GM21390 (cell line): ENCODE results near the gene WWOX.

Experiments
- ATAC-seq: cut with Tn5 transposase; IDR thresholded peaks from one replicate; pipeline ENCODE4 v1.9.1; 2021; ENCODE audit not compliant: unreplicated experiment

WWOX gene

DNA sequence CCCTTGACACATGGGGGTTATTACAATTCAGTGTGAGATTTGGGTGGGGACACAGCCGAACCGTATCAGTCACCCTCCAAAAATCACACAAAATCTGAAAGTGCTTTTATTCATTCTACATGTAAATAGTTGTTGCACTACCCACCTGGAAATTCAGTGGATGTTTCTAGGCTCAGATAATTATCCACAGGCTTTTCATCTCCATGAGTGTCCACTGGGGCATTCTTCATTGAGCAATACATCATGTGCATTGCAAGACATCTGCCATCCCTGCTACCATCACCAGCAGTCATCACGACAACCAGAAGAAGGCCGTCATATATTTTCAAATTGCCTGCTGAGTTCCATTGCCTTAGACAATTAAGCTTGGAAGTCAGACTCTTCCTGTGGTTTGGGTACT, 330.8 kb downstream of the WWOX start:
- no peak for ATAC-seq

DNA sequence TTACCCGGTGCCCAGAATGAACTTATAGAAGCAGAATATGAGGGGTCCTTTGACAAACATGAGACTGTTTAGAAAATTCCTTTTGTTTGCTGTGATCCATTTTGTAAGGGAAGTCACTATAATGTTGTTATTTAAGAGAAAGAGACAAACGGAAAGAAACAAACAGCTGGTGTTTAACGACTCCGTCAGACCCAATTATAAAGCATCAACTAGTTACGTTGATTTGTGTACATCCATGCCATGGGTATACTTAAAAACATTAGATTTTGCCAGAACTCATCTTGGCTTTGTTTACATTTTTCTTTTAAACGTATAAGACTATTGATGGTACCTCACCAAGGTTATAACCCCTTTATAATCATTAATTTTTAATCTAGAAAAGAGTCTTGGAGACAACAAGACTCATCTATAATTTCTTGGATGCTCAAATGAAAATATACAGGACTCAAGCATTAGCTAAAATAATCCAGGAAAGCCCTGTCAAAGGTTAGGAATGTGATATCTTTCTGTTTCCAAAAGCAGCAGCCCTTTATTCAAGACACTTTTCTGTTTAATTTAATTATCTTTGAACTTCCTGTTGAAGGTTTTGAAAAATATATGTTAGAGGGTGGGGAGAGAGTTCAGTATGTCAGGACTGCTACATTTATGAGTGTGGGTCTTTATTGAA, 331.7 kb downstream of the WWOX start:
- ATAC-seq: no peak

DNA sequence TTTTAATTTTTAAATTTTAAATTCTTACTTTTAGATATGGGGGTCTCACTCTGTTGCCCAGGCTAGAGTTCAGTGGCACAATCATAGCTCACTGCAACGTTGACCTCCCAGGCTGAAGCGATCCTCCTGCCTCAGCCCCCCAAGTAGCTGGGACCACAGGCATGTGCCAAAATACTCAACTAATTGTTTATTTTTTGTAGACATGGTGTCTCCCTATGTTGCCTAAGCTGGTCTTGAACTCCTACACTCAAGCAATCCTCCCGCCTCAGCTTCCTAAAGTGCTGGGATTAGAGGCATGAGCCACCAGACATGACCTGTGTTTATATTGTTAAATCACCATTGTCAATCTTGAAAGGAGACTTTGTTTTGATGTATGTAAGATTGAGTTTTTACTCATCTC, 332.2 kb downstream of the WWOX start:
- no peak for ATAC-seq

DNA sequence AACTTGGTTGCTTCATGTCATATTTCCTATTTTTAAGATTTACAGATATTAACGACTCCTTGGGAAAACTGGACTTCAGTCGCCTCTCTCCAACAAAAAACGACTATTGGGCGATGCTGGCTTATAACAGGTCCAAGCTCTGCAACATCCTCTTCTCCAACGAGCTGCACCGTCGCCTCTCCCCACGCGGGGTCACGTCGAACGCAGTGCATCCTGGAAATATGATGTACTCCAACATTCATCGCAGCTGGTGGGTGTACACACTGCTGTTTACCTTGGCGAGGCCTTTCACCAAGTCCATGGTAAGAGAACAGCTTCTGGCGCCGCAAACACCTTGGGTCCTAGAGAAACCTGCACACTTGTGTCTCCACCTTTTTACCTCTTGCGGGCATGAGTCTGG, 333.0 kb downstream of the WWOX start:
- ATAC-seq: no peak

DNA sequence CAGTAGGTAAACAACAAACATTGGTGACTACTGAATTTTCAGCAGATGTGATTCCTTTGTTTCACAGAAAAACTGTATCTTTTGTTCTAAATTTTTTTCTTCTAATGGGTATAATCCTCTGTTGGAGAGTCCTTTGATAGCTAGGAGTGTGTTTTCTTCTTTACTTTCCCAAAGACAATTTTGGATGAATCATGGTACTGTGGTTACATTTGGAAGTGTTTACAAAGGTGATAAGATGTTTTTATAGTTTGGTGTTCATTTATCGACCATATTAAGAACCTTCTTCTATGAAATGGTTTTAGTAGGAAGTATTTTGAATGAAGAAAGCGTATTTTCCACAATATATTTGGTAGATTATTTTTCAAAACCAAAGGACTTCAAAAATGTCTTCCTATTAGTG, 333.7 kb downstream of the WWOX start:
- no peak for ATAC-seq

DNA sequence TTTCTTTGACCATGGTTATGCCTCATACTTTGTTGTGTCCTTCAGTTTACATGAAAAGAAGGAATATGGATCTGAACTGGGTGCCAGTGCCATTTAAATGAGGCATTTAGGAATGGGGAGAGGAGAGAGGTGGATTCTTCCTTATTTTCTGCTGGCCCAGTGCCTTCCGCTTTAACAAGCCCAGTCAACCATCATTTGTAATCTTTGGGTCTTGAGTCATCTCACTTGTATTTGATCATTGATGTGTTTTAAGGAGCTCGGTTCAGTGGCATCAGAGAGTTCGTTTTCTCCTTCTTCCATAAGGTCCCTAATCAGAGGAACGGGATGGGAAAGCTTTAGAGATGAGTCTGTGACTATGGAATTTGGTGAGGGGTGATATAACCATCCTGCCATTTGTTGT, 334.9 kb downstream of the WWOX start:
- no peak for ATAC-seq

DNA sequence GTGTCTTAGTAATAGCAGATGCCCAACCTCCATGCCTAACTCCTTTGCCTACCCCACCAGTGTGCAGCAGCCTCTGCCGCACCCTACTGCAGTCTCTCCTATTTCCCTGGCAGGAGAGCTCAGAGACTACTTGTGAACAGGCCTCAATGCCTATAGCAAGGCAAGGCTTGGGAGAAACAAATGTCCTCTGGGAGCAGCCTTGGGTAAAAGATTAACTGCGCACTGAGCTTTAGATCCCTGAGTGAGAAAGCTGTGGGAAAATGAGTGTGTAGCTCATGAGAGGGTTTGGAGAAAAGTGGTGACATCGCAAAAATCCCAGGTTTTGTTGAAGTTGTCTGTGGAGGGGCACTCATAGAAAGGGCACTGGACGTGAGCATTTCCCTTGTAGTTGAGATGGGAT, 335.8 kb downstream of the WWOX start:
- ATAC-seq: no peak

- no peak for ATAC-seq
These were observed 336.6 kb downstream of the WWOX start for GRCh38 chr16:78436023-78436422.

- no peak for ATAC-seq
These were observed 337.4 kb downstream of the WWOX start for GRCh38 chr16:78436846-78437245.

- peak; percentile 53 for ATAC-seq
These were observed 338.0 kb downstream of the WWOX start for GRCh38 chr16:78437352-78437968.

DNA sequence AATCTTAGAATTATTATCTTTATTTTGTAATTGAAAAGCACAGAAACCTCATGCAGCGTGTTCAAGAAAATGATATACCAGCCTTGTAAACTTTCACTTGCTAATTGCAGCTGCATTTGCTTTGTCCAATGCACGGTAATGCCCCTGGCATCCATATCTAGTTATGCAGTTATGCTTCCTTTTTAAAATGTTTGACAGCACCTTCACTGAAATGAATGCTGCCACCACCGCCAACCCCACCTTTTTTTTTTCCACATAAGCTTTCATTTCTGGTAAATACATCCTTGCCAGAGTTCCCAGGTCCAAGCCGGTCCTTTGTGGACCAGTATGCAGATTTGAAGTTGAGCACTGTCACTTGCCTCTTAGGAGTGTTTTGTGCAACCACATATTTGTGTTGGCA, 338.8 kb downstream of the WWOX start:
- no peak for ATAC-seq

GRCh38 chr16:78438632-78439031, 339.2 kb downstream of the WWOX start:
- ATAC-seq: no peak

DNA sequence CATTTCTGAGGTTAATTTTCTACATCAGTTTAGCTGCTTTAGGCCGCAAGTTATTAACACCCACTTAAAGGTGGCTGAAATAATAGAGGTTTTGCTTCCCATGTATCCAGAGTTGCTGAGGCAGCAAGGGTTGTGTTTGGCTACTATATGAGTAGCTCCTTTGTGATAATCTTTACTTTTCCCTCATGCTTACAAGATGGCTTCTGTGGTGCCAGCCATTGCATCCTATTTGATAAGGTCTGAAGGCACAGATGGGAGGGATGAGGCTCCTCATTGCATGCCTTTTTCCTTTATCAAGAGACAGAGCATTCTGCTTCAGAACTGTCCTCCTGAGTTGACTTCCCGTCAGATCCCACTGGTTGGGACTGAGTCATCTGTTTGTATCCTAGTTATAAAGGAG, 340.2 kb downstream of the WWOX start:
- ATAC-seq: no peak

DNA sequence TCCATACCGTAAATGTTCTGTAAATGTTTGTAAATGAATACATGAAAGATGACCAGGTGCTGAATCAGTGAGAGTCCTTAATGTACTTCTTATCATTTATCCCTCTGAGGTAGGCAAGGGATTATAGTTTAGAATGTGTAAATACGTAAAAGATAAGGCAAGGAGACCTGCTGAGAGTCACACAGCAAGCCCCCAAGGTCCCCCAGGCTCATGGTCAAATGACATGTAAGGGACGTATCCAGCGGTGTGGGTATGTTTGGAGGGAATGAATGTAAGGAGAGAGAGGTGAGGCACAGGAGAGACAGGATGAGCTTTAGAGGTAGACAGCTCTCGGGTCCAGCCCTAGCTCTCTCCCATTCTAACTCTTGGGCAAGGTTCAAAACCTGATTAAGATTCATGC, 341.8 kb downstream of the WWOX start:
- ATAC-seq: no peak

GRCh38 chr16:78443542-78444364, 344.3 kb downstream of the WWOX start:
- no peak for ATAC-seq

DNA sequence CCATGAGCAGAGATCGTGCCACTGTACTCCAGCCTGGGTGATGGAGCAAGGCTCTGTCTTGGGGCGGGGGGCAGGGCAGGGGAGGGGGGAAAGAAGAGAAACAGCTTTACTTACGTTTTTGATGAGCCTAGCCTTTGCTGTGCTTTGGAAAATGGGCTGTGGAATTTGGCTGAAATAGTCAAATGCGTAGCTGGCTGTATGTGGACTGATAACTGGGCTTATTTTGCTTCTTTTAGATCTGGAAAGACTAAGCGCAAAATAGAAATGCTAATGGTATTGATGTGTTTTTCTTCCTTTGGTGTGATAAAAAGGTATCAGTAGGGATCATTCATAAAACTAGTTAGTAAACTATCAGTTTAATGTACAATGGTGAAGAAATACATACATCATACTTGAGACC, 346.4 kb downstream of the WWOX start:
- no peak for ATAC-seq

- no peak for ATAC-seq
These were observed 347.0 kb downstream of the WWOX start for GRCh38 chr16:78446486-78446885.

DNA sequence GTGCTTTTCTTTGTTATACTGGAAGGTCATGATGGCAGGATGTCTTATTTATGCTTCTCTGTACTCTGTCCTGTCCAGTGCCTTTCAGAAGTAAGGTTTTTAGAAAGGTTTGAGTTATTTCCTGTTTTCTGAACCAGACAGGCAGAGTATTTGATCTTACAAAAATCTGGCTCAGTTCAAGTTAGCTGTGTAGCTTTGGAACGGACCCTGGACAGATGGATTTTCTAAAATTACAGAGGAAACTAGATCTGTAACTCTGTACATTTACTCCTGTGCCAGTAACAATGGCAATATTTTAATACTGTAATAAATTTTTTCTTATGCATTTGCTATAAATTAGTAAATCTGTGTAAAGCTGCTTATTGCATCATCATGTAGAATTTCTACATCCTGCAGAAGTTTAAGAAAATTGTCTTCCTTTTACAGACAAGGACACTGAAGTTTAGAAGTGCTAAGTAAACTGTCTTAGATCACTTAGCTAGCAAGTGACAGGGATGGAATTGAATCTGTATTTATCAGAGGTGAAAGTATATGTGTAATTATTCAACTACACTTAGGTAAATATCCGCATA, 347.6 kb downstream of the WWOX start:
- ATAC-seq: no peak

- no peak for ATAC-seq
These were observed 349.3 kb downstream of the WWOX start for GRCh38 chr16:78448658-78449271.

GRCh38 chr16:78450255-78450654, 350.8 kb downstream of the WWOX start:
- ATAC-seq: no peak

GRCh38 chr16:78452025-78452555, 352.6 kb downstream of the WWOX start:
- ATAC-seq: no peak
